GM12865 (cell line): ENCODE results near the gene MAFF.
A peak's percentile ranks its signal among the peaks of the same experiment; 100 is the strongest.
"Not testable (repeated sequence)": the region's sequence is repeated elsewhere in the genome, so short reads cannot be mapped to it uniquely, and the experiment has no call there.

Experiments used
- DNase-seq: peaks from one replicate; pipeline ENCODE4 v3.0.0; 2010; ENCODE audit warnings: low read depth
- H3K4me3 ChIP-seq: 2 replicates; pipeline ENCODE4 v1.5.1; 2011; ENCODE audit warnings: mild to moderate bottlenecking, low read depth, low read length, control low read depth
- TF ChIP-seq, protein P1 (sequence below): IDR thresholded peaks from 2 replicates; pipeline ENCODE4 v1.5.1; 2011; ENCODE audit warnings: low read length, control low read depth, low read depth, inconsistent platforms; ENCODE audit not compliant: insufficient read depth; ENCODE audit errors: missing control alignments

Gene MAFF

DNA sequence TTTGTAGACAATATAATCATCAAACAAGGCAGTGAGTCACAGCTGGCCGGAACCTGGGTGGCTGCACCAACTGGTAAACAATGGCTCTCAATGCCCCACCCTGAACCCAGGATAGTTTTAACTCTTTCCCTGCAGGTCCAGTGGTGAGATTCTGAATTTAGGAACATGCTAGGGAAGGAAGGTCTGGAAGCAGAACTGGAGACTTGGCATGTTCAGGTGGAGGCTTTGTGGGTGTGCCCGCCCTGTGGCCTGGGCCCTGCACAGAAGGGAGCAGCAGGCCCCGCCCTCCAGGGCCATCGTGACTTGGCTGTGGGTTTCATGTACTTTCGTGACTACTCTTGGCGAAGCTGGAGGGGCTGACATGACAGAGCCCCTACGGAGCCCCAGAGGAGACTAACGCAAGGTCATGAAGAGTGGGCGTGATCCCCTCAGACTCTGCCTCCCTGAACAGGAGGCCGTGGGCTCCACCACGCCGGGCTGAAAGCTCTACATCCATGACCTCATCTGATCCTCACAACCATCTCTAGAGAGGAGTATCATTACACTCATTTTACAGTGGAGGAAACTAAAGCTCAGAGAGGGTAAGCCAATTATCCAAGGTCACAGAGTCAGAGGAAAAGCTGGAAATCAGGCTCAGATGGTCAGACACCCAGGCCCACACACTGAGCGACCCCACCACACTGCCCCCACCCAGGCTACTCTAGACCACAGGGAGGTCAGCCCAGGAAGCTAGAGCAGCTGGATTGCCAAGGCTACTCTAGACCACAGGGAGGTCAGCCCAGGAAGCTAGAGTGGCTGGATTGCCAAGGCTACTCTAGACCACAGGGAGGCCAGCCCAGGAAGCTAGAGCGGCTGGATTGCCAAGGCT lies 27.3 kb downstream of the MAFF start:
- DNase-seq: no peak
- H3K4me3 ChIP-seq: no peak overlapping the region
- TF ChIP-seq, protein P1, sequence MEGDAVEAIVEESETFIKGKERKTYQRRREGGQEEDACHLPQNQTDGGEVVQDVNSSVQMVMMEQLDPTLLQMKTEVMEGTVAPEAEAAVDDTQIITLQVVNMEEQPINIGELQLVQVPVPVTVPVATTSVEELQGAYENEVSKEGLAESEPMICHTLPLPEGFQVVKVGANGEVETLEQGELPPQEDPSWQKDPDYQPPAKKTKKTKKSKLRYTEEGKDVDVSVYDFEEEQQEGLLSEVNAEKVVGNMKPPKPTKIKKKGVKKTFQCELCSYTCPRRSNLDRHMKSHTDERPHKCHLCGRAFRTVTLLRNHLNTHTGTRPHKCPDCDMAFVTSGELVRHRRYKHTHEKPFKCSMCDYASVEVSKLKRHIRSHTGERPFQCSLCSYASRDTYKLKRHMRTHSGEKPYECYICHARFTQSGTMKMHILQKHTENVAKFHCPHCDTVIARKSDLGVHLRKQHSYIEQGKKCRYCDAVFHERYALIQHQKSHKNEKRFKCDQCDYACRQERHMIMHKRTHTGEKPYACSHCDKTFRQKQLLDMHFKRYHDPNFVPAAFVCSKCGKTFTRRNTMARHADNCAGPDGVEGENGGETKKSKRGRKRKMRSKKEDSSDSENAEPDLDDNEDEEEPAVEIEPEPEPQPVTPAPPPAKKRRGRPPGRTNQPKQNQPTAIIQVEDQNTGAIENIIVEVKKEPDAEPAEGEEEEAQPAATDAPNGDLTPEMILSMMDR: no peak

DNA sequence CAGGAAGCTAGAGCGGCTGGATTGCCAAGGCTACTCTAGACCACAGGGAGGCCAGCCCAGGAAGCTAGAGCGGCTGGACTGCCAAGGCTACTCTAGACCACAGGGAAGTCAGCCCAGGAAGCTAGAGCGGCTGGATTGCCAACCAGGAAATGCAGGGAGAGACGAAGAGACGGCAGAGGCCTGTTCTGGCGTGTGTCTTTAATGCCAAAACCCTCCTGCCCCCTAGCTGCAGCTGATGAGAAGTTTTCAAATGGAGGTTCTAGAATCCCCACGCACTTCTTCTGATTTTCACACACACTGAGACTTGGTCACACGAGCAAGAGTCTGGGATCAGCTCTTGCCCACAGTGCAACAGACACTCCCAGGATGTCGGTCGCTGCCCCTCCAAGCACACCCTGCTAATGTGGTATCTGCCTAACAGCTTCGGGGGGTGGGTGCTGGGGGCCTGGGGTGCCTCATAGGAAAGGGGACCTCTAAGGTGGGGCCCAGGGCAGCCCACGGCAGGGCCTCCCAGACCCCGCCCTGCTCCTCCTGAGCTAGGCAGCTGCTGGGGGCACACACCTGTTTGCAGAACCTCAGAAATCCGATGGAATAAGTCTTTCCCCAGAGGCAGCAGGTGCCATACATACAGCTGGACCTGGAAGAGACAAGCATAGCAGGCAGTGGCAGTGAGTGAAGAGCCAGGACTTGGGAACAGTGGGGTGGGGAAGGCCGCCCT lies 28.5 kb downstream of the MAFF start:
- TF ChIP-seq, protein P1: peak; percentile 21
- DNase-seq: no peak
- no peak overlapping the region for H3K4me3 ChIP-seq

- no peak overlapping the region for H3K4me3 ChIP-seq
- TF ChIP-seq, protein P1: no peak
- no peak for DNase-seq
Observed at GRCh38 chr22:38230916-38231315, 29.1 kb downstream of the MAFF start.

GRCh38 chr22:38232196-38232595 lies 30.4 kb downstream of the MAFF start:
- TF ChIP-seq, protein P1: no peak

DNA sequence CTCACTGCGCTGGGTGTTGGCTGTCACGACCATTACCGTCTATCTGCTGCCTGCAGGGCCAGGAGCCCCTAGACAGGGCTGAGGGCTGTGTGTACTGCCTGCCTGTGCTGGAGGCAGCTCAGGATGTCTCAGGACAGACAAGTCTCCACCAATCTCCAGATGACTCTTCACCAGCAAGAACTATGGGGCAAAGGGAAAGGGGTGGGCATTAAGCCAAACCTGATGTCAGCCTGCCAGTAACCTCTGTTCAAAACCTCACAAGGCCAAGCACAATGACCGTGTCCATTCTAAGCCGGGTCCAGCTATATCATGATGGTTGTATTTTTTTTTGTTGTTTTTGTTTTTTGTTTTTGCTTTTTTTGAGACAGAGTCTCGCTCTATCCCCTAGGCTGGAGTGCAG lies 31.6 kb downstream of the MAFF start:
- DNase-seq: no peak
- no peak overlapping the region for H3K4me3 ChIP-seq
- TF ChIP-seq, protein P1: no peak

More at GRCh38 chr22:38232196-38232595, 30.4 kb downstream of the MAFF start:
- no peak overlapping the region for H3K4me3 ChIP-seq
- DNase-seq: no peak

- DNase-seq, H3K4me3 ChIP-seq: not testable (repeated sequence)
Observed at GRCh38 chr22:38233856-38234255, 32.1 kb downstream of the MAFF start.

GRCh38 chr22:38235240-38235850 lies 33.6 kb downstream of the MAFF start:
- no peak for DNase-seq
- H3K4me3 ChIP-seq: no peak overlapping the region
- TF ChIP-seq, protein P1: no peak
